ENCODE results near the gene PUM2. TPM values are rescaled to one million over a fixed set of nuclear protein-coding genes. Genes with fewer than 3 reads are reported as not detected.

The PUM2 gene
- total RNA-seq, 1 experiment from 2014 or later, result 96.8 TPM

DNA sequence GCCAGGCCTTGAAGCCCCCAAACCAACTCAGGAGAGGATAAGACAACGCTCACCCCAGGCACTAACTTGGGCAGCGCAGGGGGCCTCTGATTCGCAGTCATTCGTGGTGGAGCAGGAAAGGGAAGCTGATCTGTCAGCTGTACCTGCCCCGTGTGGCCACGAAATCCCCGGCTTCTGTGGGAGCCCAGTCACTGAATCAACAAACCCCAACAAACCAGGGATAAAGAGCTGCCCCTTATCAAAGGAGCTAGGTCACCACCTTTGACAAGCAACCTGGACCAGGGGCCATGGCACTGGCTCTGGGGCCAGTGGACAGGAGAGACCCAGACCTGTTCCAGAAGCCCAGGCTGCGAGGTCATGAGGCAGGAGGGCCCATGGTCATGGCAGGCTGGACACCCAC lies 140.2 kb downstream of the PUM2 start:
- peaks cover 42% of the 10 kb centered on the region for H3K4me1 Mint-ChIP-seq (ENCODE audit: low read depth, unreplicated experiment)
- peaks cover 9% of the 10 kb centered on the region for H3K36me3 Mint-ChIP-seq (ENCODE audit: insufficient read depth, unreplicated experiment)
- no peak overlapping the region for H3K4me3 Mint-ChIP-seq (ENCODE audit: low read depth, unreplicated experiment)
- no peak overlapping the region for H3K27ac Mint-ChIP-seq (ENCODE audit: unreplicated experiment)
- no TSS peak for BruUV-seq (replicated peaks)
- no peaks in the 10 kb centered on the region for H3K27me3 Mint-ChIP-seq (ENCODE audit: unreplicated experiment)
- CTCF ChIA-PET, result interaction anchor here (0.8 to 2.0 kb wide), 4 partner anchors 15 to 133 kb away, joined by 3 to 6 read pairs (median 4); partner anchors contain the start of gene SDC1
- DNase-seq, result no peak
- TF ChIP-seq, protein P1, sequence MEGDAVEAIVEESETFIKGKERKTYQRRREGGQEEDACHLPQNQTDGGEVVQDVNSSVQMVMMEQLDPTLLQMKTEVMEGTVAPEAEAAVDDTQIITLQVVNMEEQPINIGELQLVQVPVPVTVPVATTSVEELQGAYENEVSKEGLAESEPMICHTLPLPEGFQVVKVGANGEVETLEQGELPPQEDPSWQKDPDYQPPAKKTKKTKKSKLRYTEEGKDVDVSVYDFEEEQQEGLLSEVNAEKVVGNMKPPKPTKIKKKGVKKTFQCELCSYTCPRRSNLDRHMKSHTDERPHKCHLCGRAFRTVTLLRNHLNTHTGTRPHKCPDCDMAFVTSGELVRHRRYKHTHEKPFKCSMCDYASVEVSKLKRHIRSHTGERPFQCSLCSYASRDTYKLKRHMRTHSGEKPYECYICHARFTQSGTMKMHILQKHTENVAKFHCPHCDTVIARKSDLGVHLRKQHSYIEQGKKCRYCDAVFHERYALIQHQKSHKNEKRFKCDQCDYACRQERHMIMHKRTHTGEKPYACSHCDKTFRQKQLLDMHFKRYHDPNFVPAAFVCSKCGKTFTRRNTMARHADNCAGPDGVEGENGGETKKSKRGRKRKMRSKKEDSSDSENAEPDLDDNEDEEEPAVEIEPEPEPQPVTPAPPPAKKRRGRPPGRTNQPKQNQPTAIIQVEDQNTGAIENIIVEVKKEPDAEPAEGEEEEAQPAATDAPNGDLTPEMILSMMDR (IDR thresholded peaks at IDR 0.05; ENCODE audit: unreplicated experiment), result no peak
- intact Hi-C loops (cut with micrococcal nuclease; ENCODE audit: unreplicated experiment), result no loop called here
- H3K9me3 Mint-ChIP-seq (ENCODE audit: low read depth, unreplicated experiment), result no peaks in the 10 kb centered on the region

DNA sequence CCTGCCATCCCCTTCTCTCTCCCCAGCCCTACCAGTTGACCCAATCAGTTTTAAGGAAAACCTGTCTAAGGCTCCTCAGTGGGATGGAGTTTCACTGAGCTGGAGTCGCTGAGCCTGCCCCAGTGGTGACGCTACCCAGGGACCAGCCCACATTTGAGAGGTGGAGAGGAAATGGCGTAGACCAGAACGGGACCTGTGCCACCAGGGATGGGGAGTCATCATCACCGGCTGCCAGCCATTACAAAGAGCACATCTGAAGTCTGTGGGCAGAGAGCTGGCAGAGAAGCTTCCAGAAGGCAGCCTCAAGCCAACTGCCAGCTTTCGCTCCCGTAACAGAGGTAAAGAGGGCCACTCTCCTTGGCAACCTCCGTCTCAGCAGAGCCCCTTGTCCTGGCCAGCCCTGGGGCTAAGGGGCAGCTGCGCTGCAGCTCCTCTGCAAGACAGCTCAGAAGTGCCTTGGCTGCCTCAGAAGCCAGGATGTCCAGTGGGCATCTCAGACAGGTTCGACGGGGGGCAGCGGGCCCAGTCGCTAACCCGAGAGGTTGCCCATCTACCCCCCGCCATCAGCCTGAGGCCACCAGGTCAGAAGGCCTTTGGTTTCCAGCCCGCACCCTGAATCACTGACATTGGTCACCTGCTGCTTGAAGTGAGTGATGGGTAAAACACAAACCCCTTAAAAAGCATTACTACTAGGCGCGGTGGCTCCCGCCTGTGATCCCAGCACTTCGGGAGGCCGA lies 141.1 kb downstream of the PUM2 start:
- H3K27ac Mint-ChIP-seq (ENCODE audit: unreplicated experiment), result no peak overlapping the region
- H3K9me3 Mint-ChIP-seq (ENCODE audit: low read depth, unreplicated experiment), result no peaks in the 10 kb centered on the region
- intact Hi-C loops (cut with micrococcal nuclease; ENCODE audit: unreplicated experiment), result no loop called here
- no peaks in the 10 kb centered on the region for H3K27me3 Mint-ChIP-seq (ENCODE audit: unreplicated experiment)
- H3K4me3 Mint-ChIP-seq (ENCODE audit: low read depth, unreplicated experiment), result no peak overlapping the region
- peaks cover 12% of the 10 kb centered on the region for H3K36me3 Mint-ChIP-seq (ENCODE audit: insufficient read depth, unreplicated experiment)
- CTCF ChIA-PET, result interaction anchor here (0.8 to 2.0 kb wide), 4 partner anchors 11 to 134 kb away, joined by 3 to 6 read pairs (median 4); partner anchors contain the start of gene SDC1
- H3K4me1 Mint-ChIP-seq (ENCODE audit: low read depth, unreplicated experiment), result peaks cover 42% of the 10 kb centered on the region
- BruUV-seq (replicated peaks), result no TSS peak
- TF ChIP-seq, protein P1 (IDR thresholded peaks at IDR 0.05; ENCODE audit: unreplicated experiment), result no peak
- no peak for DNase-seq

DNA sequence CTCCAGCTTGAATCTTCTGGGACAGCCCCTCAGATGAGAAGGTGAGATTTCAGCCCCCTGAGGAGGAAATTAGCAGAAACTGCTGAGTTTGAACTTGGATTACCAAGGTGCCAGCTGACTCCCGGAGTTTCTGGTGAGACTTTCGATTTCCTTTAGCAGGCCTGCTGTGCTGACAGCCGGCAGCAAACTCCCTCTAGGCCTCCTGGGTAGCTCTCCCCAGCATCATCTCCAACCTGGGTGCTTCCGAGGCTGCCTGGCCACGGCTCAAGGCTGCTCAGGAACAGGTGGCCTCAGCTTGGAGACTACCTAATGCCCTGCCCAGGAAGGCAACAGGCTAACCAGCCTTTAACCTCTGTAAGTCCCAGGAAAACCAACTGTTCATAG lies 142.2 kb downstream of the PUM2 start:
- no TSS peak for BruUV-seq (replicated peaks)
- Mint-ChIP-seq H3K9me3 (ENCODE audit: low read depth, unreplicated experiment) (no peaks in the 10 kb centered on the region), H3K27me3 (ENCODE audit: unreplicated experiment) (no peaks in the 10 kb centered on the region), H3K4me3 (ENCODE audit: low read depth, unreplicated experiment) (no peak overlapping the region), H3K27ac (ENCODE audit: unreplicated experiment) (no peak overlapping the region), H3K4me1 (ENCODE audit: low read depth, unreplicated experiment) (peaks cover 34% of the 10 kb centered on the region), H3K36me3 (ENCODE audit: insufficient read depth, unreplicated experiment) (peaks cover 5% of the 10 kb centered on the region)
- TF ChIP-seq, protein P1 (IDR thresholded peaks at IDR 0.05; ENCODE audit: unreplicated experiment), result no peak
- no peak for DNase-seq
- CTCF ChIA-PET, result interaction anchor here (0.8 to 2.0 kb wide), 7 partner anchors 17 to 100 kb away, joined by 3 to 6 read pairs (median 3); partner anchors contain the start of gene SDC1
- intact Hi-C loops (cut with micrococcal nuclease; ENCODE audit: unreplicated experiment), result no loop called here

DNA sequence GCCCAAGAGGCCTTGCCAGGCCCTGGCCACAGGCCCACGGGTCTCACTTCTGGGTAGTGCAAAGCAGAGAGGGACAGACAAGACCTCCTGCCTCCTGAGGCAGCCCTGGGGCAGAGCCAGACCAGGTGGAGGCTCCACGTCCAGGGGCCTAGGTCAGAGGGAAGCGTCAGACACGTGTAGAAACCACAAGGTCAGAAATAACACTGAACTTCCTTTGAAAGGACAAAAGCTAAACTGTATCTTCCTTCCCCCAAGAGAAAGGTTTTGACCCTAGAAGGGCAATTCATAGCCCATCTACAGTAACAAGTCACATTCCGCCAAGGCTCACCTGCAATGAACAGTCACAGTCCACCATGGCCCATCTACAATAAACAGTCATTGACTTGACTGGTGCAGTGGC lies 143.6 kb downstream of the PUM2 start:
- peaks cover 14% of the 10 kb centered on the region for H3K36me3 Mint-ChIP-seq (ENCODE audit: insufficient read depth, unreplicated experiment)
- peaks cover 33% of the 10 kb centered on the region for H3K4me1 Mint-ChIP-seq (ENCODE audit: low read depth, unreplicated experiment)
- no TSS peak for BruUV-seq (replicated peaks)
- H3K27me3 Mint-ChIP-seq (ENCODE audit: unreplicated experiment), result no peaks in the 10 kb centered on the region
- CTCF ChIA-PET, result interaction anchor here (0.6 to 1.1 kb wide), 2 partner anchors 72 to 100 kb away, joined by 3 to 4 read pairs; no protein-coding TSS in a partner anchor
- intact Hi-C loops (cut with micrococcal nuclease; ENCODE audit: unreplicated experiment), result no loop called here
- no peaks in the 10 kb centered on the region for H3K9me3 Mint-ChIP-seq (ENCODE audit: low read depth, unreplicated experiment)
- no peak for DNase-seq
- TF ChIP-seq, protein P1 (IDR thresholded peaks at IDR 0.05; ENCODE audit: unreplicated experiment), result no peak
- no peak overlapping the region for H3K27ac Mint-ChIP-seq (ENCODE audit: unreplicated experiment)
- no peak overlapping the region for H3K4me3 Mint-ChIP-seq (ENCODE audit: low read depth, unreplicated experiment)
